K562 (cell line): ENCODE data around the gene DENND1A. TPM values are rescaled to one million over a fixed set of nuclear protein-coding genes. Genes with fewer than 3 reads are reported as not detected.
A peak's percentile ranks its signal among the peaks of the same experiment; 100 is the strongest.

Source experiments
- ATAC-seq: fragments of 200-7000 bp; cut with Tn5 transposase; 3 replicates; pipeline ENCODE4 v1.9.1; 2020; ENCODE audit warnings: moderate library complexity
- BruUV-seq: library from RNA; stranded (reverse); fragments of 400-500 nt; replicated peaks from 2 replicates; lab custom pipeline; 2021; lab: Mats Ljungman, UMichigan
- CTCF ChIA-PET: fragments of 300-600 bp; formaldehyde crosslinking; extraction: SDS; loops from one replicate; lab custom pipeline; 2021; ENCODE audit warnings: low intra/inter-chr PET ratio; lab: Yijun Ruan, JAX
- POLR2A ChIA-PET: fragments of 300-600, 350-650 bp; sonication (Branson Sonifier 250); formaldehyde crosslinking; extraction: SDS; loops from one replicate; lab custom pipeline; 2021; ENCODE audit warnings: antibody characterized with exemption, inconsistent platforms; lab: Yijun Ruan, JAX
- DNase-seq, 4 experiments: peaks; one replicate each; pipeline versions ENCODE4 v3.0.0 to v3.0.0-alpha.2; 2011 to 2018; ENCODE audit warnings: low spot score in 3 of 4, mixed read lengths in 3 of 4; ENCODE audit errors: extremely low read depth in 1 of 4
- FAIRE-seq: peaks from 2 replicates; lab custom pipeline; 2011; peaks lifted over from hg19 to GRCh38; lab: Jason Lieb, UNC
- H2AFZ ChIP-seq: 2 replicates; pipeline ENCODE4 v1.6.0; 2011; ENCODE audit warnings: low read depth, low read length, control low read depth, inconsistent platforms
- H3K27ac ChIP-seq: fragments of 200-600 bp; 3 replicates; pipeline ENCODE4 v1.8.0; 2011; ENCODE audit warnings: low read depth, mild to moderate bottlenecking, control low read depth, inconsistent platforms, low read length, moderate library complexity, mixed read lengths; ENCODE audit errors: extremely low read depth
- H3K27me3 ChIP-seq, 2 experiments: fragments of 300-600 bp in 1 of 2; 2 replicates in 1 of 2; 3 replicates in 1 of 2; pipeline versions ENCODE4 v1.6.0 to v1.8.0; 2011; ENCODE audit warnings: inconsistent platforms in 2 of 2, low read length in 2 of 2, mild to moderate bottlenecking in 1 of 2, mixed read lengths in 1 of 2, moderate library complexity in 1 of 2; ENCODE audit not compliant: control insufficient read depth in 2 of 2, insufficient read depth in 2 of 2
- H3K36me3 ChIP-seq: fragments of 300-600 bp; 3 replicates; pipeline ENCODE4 v1.8.0; 2011; ENCODE audit warnings: mild to moderate bottlenecking, low read length, inconsistent platforms; ENCODE audit not compliant: control insufficient read depth, insufficient read depth
- H3K4me1 ChIP-seq, 2 experiments: fragments of 200-600 bp in 1 of 2; replicated peaks in 1 of 2; 2 replicates in 1 of 2; 3 replicates in 1 of 2; pipeline versions ENCODE4 v1.5.1 to v1.8.0; 2011; ENCODE audit warnings: inconsistent platforms in 2 of 2, low read length in 2 of 2, mild to moderate bottlenecking in 1 of 2, mixed read lengths in 1 of 2, moderate library complexity in 1 of 2; ENCODE audit not compliant: control insufficient read depth in 2 of 2, insufficient read depth in 2 of 2
- H3K4me2 ChIP-seq: 2 replicates; pipeline ENCODE4 v1.6.1; 2011; ENCODE audit warnings: low read length, control low read depth, inconsistent platforms, mixed read lengths; ENCODE audit not compliant: insufficient read depth
- H3K4me3 ChIP-seq: fragments of 200-600 bp; sonication (generic), shearing (Covaris generic); 2 replicates; pipeline ENCODE4 v1.5.1; 2016; ENCODE audit warnings: control low read depth, inconsistent platforms
- H3K79me2 ChIP-seq: fragments of 200-600 bp; 3 replicates; pipeline ENCODE4 v1.8.0; 2011; ENCODE audit warnings: low read length, inconsistent platforms; ENCODE audit not compliant: control insufficient read depth, insufficient read depth
- H3K9ac ChIP-seq, 2 experiments: 2 replicates each; pipeline versions ENCODE4 v1.6.0 to v1.6.1; 2011; ENCODE audit warnings: low read depth in 2 of 2, low read length in 2 of 2, control low read depth in 1 of 2, inconsistent platforms in 1 of 2, mild to moderate bottlenecking in 1 of 2, mixed read lengths in 1 of 2; ENCODE audit not compliant: insufficient read depth in 1 of 2
- H3K9me1 ChIP-seq: one replicate; pipeline ENCODE4 v1.6.0; 2011; ENCODE audit warnings: inconsistent platforms, mild to moderate bottlenecking, low read length, moderate library complexity; ENCODE audit not compliant: control insufficient read depth, insufficient read depth
- H3K9me3 ChIP-seq: replicated peaks from 2 replicates; pipeline ENCODE4 v1.5.1; 2011; ENCODE audit warnings: low read depth, low read length, inconsistent platforms; ENCODE audit not compliant: control insufficient read depth, insufficient read depth
- H4K20me1 ChIP-seq: replicated peaks from 2 replicates; pipeline ENCODE4 v1.6.1; 2011; ENCODE audit warnings: low read length, inconsistent platforms, mixed read lengths; ENCODE audit not compliant: control insufficient read depth, insufficient read depth
- HMBOX1 ChIP-seq: sonication (generic); IDR thresholded peaks from 2 replicates; pipeline ENCODE4 v1.6.1; 2016
- MCM2 ChIP-seq: fragments of 450-650 bp; IDR thresholded peaks from 2 replicates; pipeline ENCODE4 v1.6.1; 2017; ENCODE audit warnings: low read depth, mild to moderate bottlenecking
- MYC ChIP-seq, 2 experiments: fragments of 250-450 bp in 1 of 2; sonication (Bioruptor Pico) in 1 of 2; IDR thresholded peaks; 2 replicates each; pipeline versions ENCODE4 v1.5.1 to v1.6.1; 2012 to 2021; ENCODE audit warnings: low read depth in 2 of 2, borderline replicate concordance in 1 of 2, improper control_type of control experiment in 1 of 2, low read length in 1 of 2, mild to moderate bottlenecking in 1 of 2, moderate library complexity in 1 of 2
- NCOA1 ChIP-seq: fragments of 450-650 bp; IDR thresholded peaks from 2 replicates; pipeline ENCODE4 v1.6.1; 2016; ENCODE audit warnings: low read depth
- TAF9B ChIP-seq: fragments of 450-650 bp; IDR thresholded peaks from 2 replicates; pipeline ENCODE4 v1.6.1; 2018; ENCODE audit warnings: mild to moderate bottlenecking; ENCODE audit not compliant: partially characterized antibody
- TFAM ChIP-seq: fragments of 250-450 bp; sonication (Bioruptor Pico); conservative IDR thresholded peaks from 2 replicates; pipeline ENCODE4 v1.5.0; 2021; ENCODE audit warnings: mild to moderate bottlenecking, moderate library complexity
- ZBTB2 ChIP-seq: fragments of 450-650 bp; IDR thresholded peaks from 2 replicates; pipeline ENCODE4 v1.6.1; 2016; ENCODE audit warnings: antibody characterized with exemption
- ZKSCAN3 ChIP-seq: fragments of 250-450 bp; sonication (Bioruptor Pico); IDR thresholded peaks from 2 replicates; pipeline ENCODE4 v1.4.0; 2020
- ZNF133 ChIP-seq: fragments of 250-450 bp; sonication (Bioruptor Pico); IDR thresholded peaks from 2 replicates; pipeline ENCODE4 v1.4.0; 2020; ENCODE audit warnings: mild to moderate bottlenecking
- ZNF143 ChIP-seq: sonication (generic); formaldehyde crosslinking; IDR thresholded peaks from 2 replicates; pipeline ENCODE4 v1.9.0; 2022; ENCODE audit warnings: mild to moderate bottlenecking, missing genetic modification reagents
- ZNF511 ChIP-seq: sonication (generic); formaldehyde crosslinking; IDR thresholded peaks from 2 replicates; pipeline ENCODE4 v1.8.0; 2022; ENCODE audit warnings: mild to moderate bottlenecking, missing genetic modification reagents
- ZNF696 ChIP-seq: fragments of 250-450 bp; sonication (Bioruptor Pico); conservative IDR thresholded peaks from 2 replicates; pipeline ENCODE4 v1.4.0; 2020; ENCODE audit warnings: mild to moderate bottlenecking, moderate library complexity
- ZNF785 ChIP-seq: fragments of 250-450 bp; sonication (Bioruptor Pico); IDR thresholded peaks from 2 replicates; pipeline ENCODE4 v1.4.0; 2020; ENCODE audit warnings: mild to moderate bottlenecking
- WGBS: fragments of 100-300 bp; shearing (Covaris generic); methylation state at CpG from one replicate; pipeline ENCODE4 v1.1.6; 2016; ENCODE audit warnings: low coverage, mixed read lengths; ENCODE audit not compliant: insufficient coverage; ENCODE audit errors: missing lambda C conversion rate; 5-methylcytosine and 5-hydroxymethylcytosine counted together
- in situ Hi-C: fragments of 300-500 bp; cut with MboI; formaldehyde crosslinking; loops from 4 replicates; pipeline ENCODE4 v1.15.0; 2018; ENCODE audit warnings: inconsistent platforms, mixed read lengths
- intact Hi-C: fragments of 100-400 bp; cut with micrococcal nuclease; formaldehyde crosslinking; loops from 2 replicates; pipeline ENCODE4 v1.14.2; 2022
- polyA plus RNA-seq, 8 experiments: library from polyadenylated mRNA; depleted of rRNA in 4 of 8; stranded (reverse) in 5 of 8; unstranded in 3 of 8; fragments of >200 nt; fragmentation: Nextera tagmentation in 2 of 8; fragmentation: Illumina TruSeq in 1 of 8; extraction: Ambion mirVana in 2 of 8; extraction: Trizol in 1 of 8; gene quantifications; 2 replicates each; pipeline versions ENCODE4 v1.2.1 to v1.2.3, GENCODE V29; 2011 to 2014; ENCODE audit warnings: inconsistent platforms in 1 of 8, missing spikeins in 1 of 8
- total RNA-seq, 7 experiments: library from RNA; depleted of rRNA in 6 of 7; stranded (reverse); fragments of >200 nt in 6 of 7; fragmentation: Illumina TruSeq in 2 of 7; extraction: Trizol in 2 of 7; gene quantifications; 2 replicates each; pipeline versions ENCODE4 v1.2.1 to v1.2.3, GENCODE V29; 2011 to 2021; ENCODE audit warnings: low replicate concordance in 1 of 7
- TF ChIP-seq, protein P1 (sequence below), 2 experiments: fragments of 450-650 bp in 1 of 2; sonication (generic) in 1 of 2; formaldehyde crosslinking in 1 of 2; IDR thresholded peaks in 1 of 2; conservative IDR thresholded peaks in 1 of 2; 2 replicates each; pipeline versions ENCODE4 v1.6.1 to v1.8.1; 2016 to 2023; ENCODE audit warnings: mild to moderate bottlenecking in 2 of 2, moderate library complexity in 2 of 2, inconsistent platforms in 1 of 2, missing genetic modification reagents in 1 of 2
- TF ChIP-seq, protein P2 (sequence below): sonication (generic); formaldehyde crosslinking; IDR thresholded peaks from 2 replicates; pipeline ENCODE4 v1.8.1; 2023; ENCODE audit warnings: mild to moderate bottlenecking, missing genetic modification reagents

DENND1A gene
- total and polyA plus RNA-seq, 9 of the 15 experiments (the other 6 are each of a cell fraction or from before 2014, with no cell fraction given), result 7.6 to 29.5 (median 15.7) TPM

DNA sequence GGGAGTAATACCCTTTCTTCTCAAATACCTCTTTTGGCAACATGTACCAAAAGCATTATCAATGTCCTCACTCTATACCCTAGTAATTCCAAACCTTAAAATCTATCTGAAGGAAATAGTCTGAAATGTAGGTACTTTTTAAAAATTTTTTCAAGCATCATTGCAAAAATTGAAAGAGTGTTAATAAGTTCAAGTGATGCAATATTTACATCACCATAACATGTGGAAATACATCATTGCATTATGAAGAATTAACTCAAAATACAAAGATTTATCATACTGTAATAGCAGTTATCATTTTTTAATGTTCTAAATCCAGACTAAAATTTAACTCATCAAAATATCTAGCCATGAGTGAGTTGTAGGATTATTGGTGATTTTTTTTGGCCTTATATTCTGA, 123.1 kb downstream of the DENND1A start (continued):
- TF ChIP-seq, protein P1, sequence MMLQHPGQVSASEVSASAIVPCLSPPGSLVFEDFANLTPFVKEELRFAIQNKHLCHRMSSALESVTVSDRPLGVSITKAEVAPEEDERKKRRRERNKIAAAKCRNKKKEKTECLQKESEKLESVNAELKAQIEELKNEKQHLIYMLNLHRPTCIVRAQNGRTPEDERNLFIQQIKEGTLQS (IDR thresholded peaks at IDR 0.05), result peak; percentile 36; the same call in 1 of the 2 replicates
- TF ChIP-seq, protein P1 (CRISPR knock-in tag; conservative IDR thresholded peaks at IDR 0.05), result no peak
- no peak for TF ChIP-seq ZNF143 (CRISPR knock-in tag)
- TF ChIP-seq MYC (IDR thresholded peaks at IDR 0.05; ENCODE audit: low read depth, low read length), result no peak
- no peak for TF ChIP-seq MYC (CRISPR knock-in tag; IDR thresholded peaks at IDR 0.05; ENCODE audit: borderline replicate concordance, low read depth)
- TF ChIP-seq NCOA1, result no peak
- no peak for TF ChIP-seq MCM2
- TF ChIP-seq ZNF696 (CRISPR knock-in tag), result no peak
- TF ChIP-seq TAF9B, result no peak

- Histone ChIP-seq H3K79me2 (no peaks in the 10 kb centered on the region), H4K20me1 (no peaks in the 10 kb centered on the region), H2AFZ (no peak overlapping the region), H3K4me3 (no peak overlapping the region), H3K9me3 (no peaks in the 10 kb centered on the region), H3K36me3 (no peaks in the 10 kb centered on the region), H3K27me3 (no peaks in the 10 kb centered on the region), H3K9ac (no peak overlapping the region), H3K9me1 (no peaks in the 10 kb centered on the region), H3K4me2 (no peak overlapping the region), H3K4me1 (no peaks in the 10 kb centered on the region), H3K27ac (no peak overlapping the region)
- POLR2A ChIA-PET, result no interaction called here
- CTCF ChIA-PET, result no interaction called here
- FAIRE-seq (no peak), ATAC-seq (no peak), DNase-seq (no peak)
- no TSS peak for BruUV-seq
- WGBS, result 90% methylated on average over 1 of the region's 1 CpG
- in situ Hi-C loops (no loop called here), intact Hi-C loops (no loop called here)
- TF ChIP-seq ZKSCAN3 (CRISPR knock-in tag) (no peak), TFAM (CRISPR knock-in tag) (no peak), ZNF785 (CRISPR knock-in tag) (no peak), HMBOX1 (no peak), ZNF133 (CRISPR knock-in tag) (no peak), ZNF511 (no peak), ZBTB2 (no peak)
- TF ChIP-seq, protein P2, sequence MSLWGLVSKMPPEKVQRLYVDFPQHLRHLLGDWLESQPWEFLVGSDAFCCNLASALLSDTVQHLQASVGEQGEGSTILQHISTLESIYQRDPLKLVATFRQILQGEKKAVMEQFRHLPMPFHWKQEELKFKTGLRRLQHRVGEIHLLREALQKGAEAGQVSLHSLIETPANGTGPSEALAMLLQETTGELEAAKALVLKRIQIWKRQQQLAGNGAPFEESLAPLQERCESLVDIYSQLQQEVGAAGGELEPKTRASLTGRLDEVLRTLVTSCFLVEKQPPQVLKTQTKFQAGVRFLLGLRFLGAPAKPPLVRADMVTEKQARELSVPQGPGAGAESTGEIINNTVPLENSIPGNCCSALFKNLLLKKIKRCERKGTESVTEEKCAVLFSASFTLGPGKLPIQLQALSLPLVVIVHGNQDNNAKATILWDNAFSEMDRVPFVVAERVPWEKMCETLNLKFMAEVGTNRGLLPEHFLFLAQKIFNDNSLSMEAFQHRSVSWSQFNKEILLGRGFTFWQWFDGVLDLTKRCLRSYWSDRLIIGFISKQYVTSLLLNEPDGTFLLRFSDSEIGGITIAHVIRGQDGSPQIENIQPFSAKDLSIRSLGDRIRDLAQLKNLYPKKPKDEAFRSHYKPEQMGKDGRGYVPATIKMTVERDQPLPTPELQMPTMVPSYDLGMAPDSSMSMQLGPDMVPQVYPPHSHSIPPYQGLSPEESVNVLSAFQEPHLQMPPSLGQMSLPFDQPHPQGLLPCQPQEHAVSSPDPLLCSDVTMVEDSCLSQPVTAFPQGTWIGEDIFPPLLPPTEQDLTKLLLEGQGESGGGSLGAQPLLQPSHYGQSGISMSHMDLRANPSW (CRISPR knock-in tag), result no peak
Observed at GRCh38 chr9:123798195-123798594, 131.7 kb downstream of the DENND1A start.
